ENCODE measurements around the gene VIPR1.

- TF ChIP-seq TOX (CRISPR knock-in tag; IDR thresholded peaks at IDR 0.05; ENCODE audit: borderline replicate concordance) = no peak
- no peak for TF ChIP-seq TCF4 (CRISPR knock-in tag; IDR thresholded peaks at IDR 0.05; ENCODE audit: borderline replicate concordance)
- TF ChIP-seq OSR1 (CRISPR knock-in tag; IDR thresholded peaks at IDR 0.05) = no peak
- TF ChIP-seq PATZ1 (CRISPR knock-in tag; IDR thresholded peaks at IDR 0.05; ENCODE audit: borderline replicate concordance) = no peak
- TF ChIP-seq CSDC2 (CRISPR knock-in tag; IDR thresholded peaks at IDR 0.05) = no peak
Measured at GRCh38 chr3:42508562-42508961, 6.1 kb downstream of the VIPR1 start.

Data from SK-N-SH treated with all-trans-retinoic acid at 6 μM for 48 hours (cell line).